Fibroblast of the aortic adventitia (primary cell): ENCODE data around the gene GPRC5D. TPM values are rescaled to one million over a fixed set of nuclear protein-coding genes. Genes with fewer than 3 reads are reported as not detected.

ENCODE experiments used
- DNase-seq: peaks from one replicate; pipeline ENCODE4 v3.0.0-alpha.2; 2010; ENCODE audit warnings: low read depth
- H3K4me3 ChIP-seq: 2 replicates; pipeline ENCODE4 v1.5.1; 2011; ENCODE audit warnings: low read depth, mild to moderate bottlenecking, control low read depth, low read length, moderate library complexity
- total RNA-seq: library from RNA; depleted of rRNA; stranded (reverse); fragments of >200 nt; gene quantifications from 2 replicates; pipeline ENCODE4 v1.2.3, GENCODE V29; 2012; ENCODE audit warnings: low replicate concordance
- TF ChIP-seq, protein P1 (sequence below): IDR thresholded peaks from 2 replicates; pipeline ENCODE4 v1.5.1; 2011; ENCODE audit warnings: mild to moderate bottlenecking, low read length, control low read depth, inconsistent platforms; ENCODE audit not compliant: insufficient read depth

GPRC5D gene
- total RNA-seq, result not detected in 2 replicates

GRCh38 chr12:12952036-12952435 is at the start of gene GPRC5D:
TSS of gene GPRC5D (minus strand) at chr12:12952170. CDS start at chr12:12950384, 1,786 bp downstream.
- DNase-seq, result no peak
- no peak within 1 kb of the TSS for H3K4me3 ChIP-seq
- TF ChIP-seq, protein P1, sequence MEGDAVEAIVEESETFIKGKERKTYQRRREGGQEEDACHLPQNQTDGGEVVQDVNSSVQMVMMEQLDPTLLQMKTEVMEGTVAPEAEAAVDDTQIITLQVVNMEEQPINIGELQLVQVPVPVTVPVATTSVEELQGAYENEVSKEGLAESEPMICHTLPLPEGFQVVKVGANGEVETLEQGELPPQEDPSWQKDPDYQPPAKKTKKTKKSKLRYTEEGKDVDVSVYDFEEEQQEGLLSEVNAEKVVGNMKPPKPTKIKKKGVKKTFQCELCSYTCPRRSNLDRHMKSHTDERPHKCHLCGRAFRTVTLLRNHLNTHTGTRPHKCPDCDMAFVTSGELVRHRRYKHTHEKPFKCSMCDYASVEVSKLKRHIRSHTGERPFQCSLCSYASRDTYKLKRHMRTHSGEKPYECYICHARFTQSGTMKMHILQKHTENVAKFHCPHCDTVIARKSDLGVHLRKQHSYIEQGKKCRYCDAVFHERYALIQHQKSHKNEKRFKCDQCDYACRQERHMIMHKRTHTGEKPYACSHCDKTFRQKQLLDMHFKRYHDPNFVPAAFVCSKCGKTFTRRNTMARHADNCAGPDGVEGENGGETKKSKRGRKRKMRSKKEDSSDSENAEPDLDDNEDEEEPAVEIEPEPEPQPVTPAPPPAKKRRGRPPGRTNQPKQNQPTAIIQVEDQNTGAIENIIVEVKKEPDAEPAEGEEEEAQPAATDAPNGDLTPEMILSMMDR, result no peak

DNA sequence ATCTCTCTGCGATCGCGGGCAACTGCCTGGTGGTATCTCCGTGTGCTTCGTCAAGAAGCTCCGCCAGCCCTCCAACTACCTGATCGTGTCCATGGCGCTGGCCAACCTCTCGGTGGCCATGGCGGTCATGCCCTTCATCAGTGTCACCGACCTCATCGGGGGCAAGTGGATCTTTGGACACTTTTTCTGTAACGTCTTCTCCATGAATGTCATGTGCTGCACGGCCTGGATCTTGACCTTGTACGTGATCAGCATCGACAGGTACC is 49.7 kb upstream of the GPRC5D start:
- TF ChIP-seq, protein P1, result no peak
- no peak for DNase-seq
- H3K4me3 ChIP-seq, result peak overlapping the region; percentile 72

- DNase-seq, result peak; percentile 44
- H3K4me3 ChIP-seq, result peak overlapping the region; percentile 72
- TF ChIP-seq, protein P1, result peak; percentile 43
Measured at GRCh38 chr12:13000925-13001774, 49.2 kb upstream of the GPRC5D start.

DNA sequence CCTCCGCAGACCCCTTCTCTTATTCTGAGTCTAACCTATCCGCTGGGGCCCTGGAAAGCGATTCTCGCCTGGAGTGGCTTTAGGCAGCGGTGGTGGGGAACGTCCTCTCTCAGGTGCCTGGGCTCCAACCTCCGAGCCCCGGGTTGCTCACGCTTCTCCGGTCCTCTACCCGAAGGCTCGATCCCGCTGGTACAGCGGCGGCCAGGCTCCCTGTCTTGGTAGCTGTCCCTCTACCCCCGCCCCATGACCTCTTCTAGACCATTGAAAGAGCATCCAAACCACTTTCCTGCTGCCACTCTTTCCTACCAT is 48.6 kb upstream of the GPRC5D start:
- H3K4me3 ChIP-seq, result peak overlapping the region; percentile 72
- TF ChIP-seq, protein P1, result no peak
- DNase-seq, result no peak

DNA sequence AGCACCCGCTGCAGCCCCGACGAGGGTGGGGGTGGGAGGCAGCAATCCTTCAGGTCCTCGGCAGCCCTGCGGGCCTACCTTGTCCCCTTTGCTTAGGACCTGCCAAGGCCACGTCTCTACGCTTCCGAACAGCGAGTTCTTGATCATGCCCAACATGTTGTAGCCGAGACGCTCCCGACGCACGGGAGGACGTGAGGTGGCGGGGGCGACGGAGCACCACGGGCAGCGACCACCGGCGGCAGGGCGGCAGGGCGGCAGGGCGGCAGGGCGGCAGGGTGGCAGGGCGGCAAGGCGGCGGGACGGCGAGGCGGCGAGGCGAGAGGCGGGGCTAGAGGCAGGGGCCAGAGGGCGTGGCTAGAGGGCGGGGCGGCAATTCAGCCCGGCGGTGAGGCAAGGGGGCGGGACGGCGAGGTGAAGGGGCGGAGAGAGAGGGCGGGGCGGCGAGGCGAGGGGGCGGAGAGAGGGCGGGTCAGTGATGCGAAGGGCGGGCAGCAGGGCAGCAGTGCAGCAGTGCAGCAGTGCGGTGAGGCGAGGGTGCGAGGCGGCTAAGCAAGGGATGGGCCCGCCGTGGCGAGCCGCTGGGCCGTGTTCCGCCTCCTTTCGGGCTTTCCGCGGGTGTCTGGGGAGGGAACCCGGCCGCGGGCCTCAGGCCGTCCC is 48.1 kb upstream of the GPRC5D start, which contains the start of gene HEBP1:
Gene HEBP1 (minus strand): TSS at position 307 of the 657 bp plus-strand sequence. CDS start 151 bp downstream, at position 156.
- H3K4me3 ChIP-seq, result peak within 1 kb of the TSS; percentile 98
- TF ChIP-seq, protein P1, result no peak
- peak; percentile 81 for DNase-seq

DNA sequence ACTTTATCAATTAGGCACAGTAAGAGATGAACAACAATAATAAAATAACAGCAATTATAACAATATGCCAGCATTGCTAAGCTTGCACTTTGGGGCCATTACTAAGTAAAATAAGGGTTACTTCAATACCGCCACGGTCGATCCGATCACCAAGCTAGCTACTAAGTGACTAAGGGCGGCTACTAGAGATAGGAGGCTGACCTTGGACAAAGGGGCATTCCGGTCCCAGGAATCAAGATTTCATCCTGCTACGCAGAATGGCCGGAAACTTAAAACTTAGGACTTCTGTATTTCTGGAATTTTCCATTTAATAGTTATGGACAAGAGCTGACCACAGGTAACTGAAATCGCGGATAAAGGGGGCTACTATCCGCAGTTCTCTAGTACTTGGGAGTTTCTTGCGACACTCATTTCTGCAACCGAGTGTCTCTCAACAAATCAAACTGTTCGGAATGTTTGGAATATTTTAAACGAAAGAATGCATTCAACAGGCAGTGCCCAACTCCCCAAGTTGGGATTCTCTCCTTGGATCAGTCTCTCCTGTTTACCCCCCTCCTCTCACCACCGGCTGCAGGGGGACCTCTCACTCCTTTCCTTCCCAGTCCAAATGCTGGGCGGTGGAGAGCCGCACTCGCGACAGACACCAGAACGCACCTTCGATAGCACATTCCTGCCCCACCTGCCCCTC is 47.4 kb upstream of the GPRC5D start:
- H3K4me3 ChIP-seq, result peak overlapping the region; percentile 98
- DNase-seq, result peak; percentile 35
- TF ChIP-seq, protein P1, result no peak
